HTERT RPE-1 (cell line): ENCODE results near the gene RABGAP1L.
"Not testable (repeated sequence)": the region's sequence is repeated elsewhere in the genome, so short reads cannot be mapped to it uniquely, and the experiment has no call there.

Source experiments
- in situ Hi-C: fragments of 300-500 bp; cut with MboI; formaldehyde crosslinking; loops from 4 replicates; pipeline ENCODE4 v1.14.3; 2020; ENCODE audit warnings: low sequenced_read_pairs

RABGAP1L gene

GRCh38 chr1:174232761-174233160 is 73.4 kb downstream of the RABGAP1L start:
- in situ Hi-C loops, result no loop called here

GRCh38 chr1:174238845-174239501 is 79.7 kb downstream of the RABGAP1L start:
- in situ Hi-C loops, result not testable (repeated sequence)

GRCh38 chr1:174239541-174239940 is 80.2 kb downstream of the RABGAP1L start:
- in situ Hi-C loops, result no loop called here

GRCh38 chr1:174242856-174243255 is 83.5 kb downstream of the RABGAP1L start:
- in situ Hi-C loops, result no loop called here

GRCh38 chr1:174243451-174244000 is 84.2 kb downstream of the RABGAP1L start:
- in situ Hi-C loops, result no loop called here

GRCh38 chr1:174244017-174244416 is 84.7 kb downstream of the RABGAP1L start:
- in situ Hi-C loops, result no loop called here

GRCh38 chr1:174247472-174247871 is 88.2 kb downstream of the RABGAP1L start:
- in situ Hi-C loops, result no loop called here

GRCh38 chr1:174248041-174248440 is 88.7 kb downstream of the RABGAP1L start:
- in situ Hi-C loops, result no loop called here

GRCh38 chr1:174256386-174256785 is 97.1 kb downstream of the RABGAP1L start:
- in situ Hi-C loops, result not testable (repeated sequence)

GRCh38 chr1:174258148-174258550 is 98.8 kb downstream of the RABGAP1L start:
- in situ Hi-C loops, result no loop called here

- in situ Hi-C loops, result no loop called here
Observed at GRCh38 chr1:174262349-174263241, 103.3 kb downstream of the RABGAP1L start.

- in situ Hi-C loops, result no loop called here
Observed at GRCh38 chr1:174265282-174265681, 106.0 kb downstream of the RABGAP1L start.

- in situ Hi-C loops, result no loop called here
Observed at GRCh38 chr1:174266476-174266875, 107.2 kb downstream of the RABGAP1L start.

- in situ Hi-C loops, result no loop called here
Observed at GRCh38 chr1:174266991-174267612, 107.8 kb downstream of the RABGAP1L start.

GRCh38 chr1:174269989-174270651 is 110.8 kb downstream of the RABGAP1L start:
- in situ Hi-C loops, result no loop called here

GRCh38 chr1:174273190-174273589 is 113.9 kb downstream of the RABGAP1L start:
- in situ Hi-C loops, result no loop called here

GRCh38 chr1:174273776-174274175 is 114.5 kb downstream of the RABGAP1L start:
- in situ Hi-C loops, result no loop called here

- in situ Hi-C loops, result no loop called here
Observed at GRCh38 chr1:174274452-174274851, 115.1 kb downstream of the RABGAP1L start.

- in situ Hi-C loops, result no loop called here
Observed at GRCh38 chr1:174274884-174275283, 115.6 kb downstream of the RABGAP1L start.

GRCh38 chr1:174276087-174276486 is 116.8 kb downstream of the RABGAP1L start:
- in situ Hi-C loops, result no loop called here

GRCh38 chr1:174284052-174284451 is 124.7 kb downstream of the RABGAP1L start:
- in situ Hi-C loops, result no loop called here
